Nephron progenitor cell (in vitro differentiated cells): ENCODE measurements around the gene PSEN1.
"Not testable (repeated sequence)": the region's sequence is repeated elsewhere in the genome, so short reads cannot be mapped to it uniquely, and the experiment has no call there.

Experiments used
- DNase-seq: peaks from one replicate; pipeline ENCODE4 v3.0.0; 2021
- H3K27ac Mint-ChIP-seq: 2 replicates; pipeline ENCODE4 v1.8.0; 2021; ENCODE audit warnings: mild to moderate bottlenecking, moderate library complexity, mixed read lengths
- H3K27me3 Mint-ChIP-seq: 2 replicates; pipeline ENCODE4 v1.8.0; 2021; ENCODE audit warnings: mild to moderate bottlenecking, low read depth, mixed read lengths; ENCODE audit not compliant: poor library complexity
- H3K36me3 Mint-ChIP-seq: 2 replicates; pipeline ENCODE4 v1.8.0; 2021; ENCODE audit warnings: low read depth, mixed read lengths
- H3K4me1 Mint-ChIP-seq: 2 replicates; pipeline ENCODE4 v1.8.0; 2021; ENCODE audit warnings: mixed read lengths
- H3K4me3 Mint-ChIP-seq: 2 replicates; pipeline ENCODE4 v1.8.0; 2021; ENCODE audit warnings: mild to moderate bottlenecking, moderate library complexity, mixed read lengths
- H3K9me3 Mint-ChIP-seq: 2 replicates; pipeline ENCODE4 v1.8.0; 2021; ENCODE audit warnings: mild to moderate bottlenecking, moderate library complexity, mixed read lengths
- TF ChIP-seq, protein P1 (sequence below): fragments of 200-600 bp; sonication (generic); IDR thresholded peaks from 2 replicates; pipeline ENCODE4 v1.5.0; 2021; ENCODE audit warnings: antibody characterized with exemption

PSEN1 gene

DNA sequence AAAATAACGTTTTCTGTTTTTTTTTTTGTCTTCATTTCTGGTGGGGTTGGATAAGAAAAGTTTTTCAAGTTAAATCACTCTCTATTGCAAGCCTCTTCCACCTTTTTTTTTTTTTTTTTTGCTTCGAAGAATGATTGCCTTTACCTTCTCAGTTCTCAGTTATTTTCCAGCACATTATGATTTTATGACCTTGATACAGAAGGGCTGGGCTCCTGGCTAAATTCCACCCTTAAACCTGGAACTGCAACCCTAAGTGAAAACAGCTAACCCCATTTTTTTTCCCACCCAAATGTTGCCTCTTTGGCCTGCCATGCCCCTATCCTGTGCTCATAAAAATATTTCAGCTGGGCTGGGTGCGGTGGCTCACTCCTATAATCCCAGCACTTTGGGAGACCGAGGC is 31.4 kb downstream of the PSEN1 start:
- DNase-seq, result no peak
- H3K9me3 Mint-ChIP-seq, result no peaks in the 10 kb centered on the region
- H3K4me1 Mint-ChIP-seq, result no peaks in the 10 kb centered on the region
- H3K27me3 Mint-ChIP-seq, result no peaks in the 10 kb centered on the region
- H3K4me3 Mint-ChIP-seq, result no peak overlapping the region
- TF ChIP-seq, protein P1, sequence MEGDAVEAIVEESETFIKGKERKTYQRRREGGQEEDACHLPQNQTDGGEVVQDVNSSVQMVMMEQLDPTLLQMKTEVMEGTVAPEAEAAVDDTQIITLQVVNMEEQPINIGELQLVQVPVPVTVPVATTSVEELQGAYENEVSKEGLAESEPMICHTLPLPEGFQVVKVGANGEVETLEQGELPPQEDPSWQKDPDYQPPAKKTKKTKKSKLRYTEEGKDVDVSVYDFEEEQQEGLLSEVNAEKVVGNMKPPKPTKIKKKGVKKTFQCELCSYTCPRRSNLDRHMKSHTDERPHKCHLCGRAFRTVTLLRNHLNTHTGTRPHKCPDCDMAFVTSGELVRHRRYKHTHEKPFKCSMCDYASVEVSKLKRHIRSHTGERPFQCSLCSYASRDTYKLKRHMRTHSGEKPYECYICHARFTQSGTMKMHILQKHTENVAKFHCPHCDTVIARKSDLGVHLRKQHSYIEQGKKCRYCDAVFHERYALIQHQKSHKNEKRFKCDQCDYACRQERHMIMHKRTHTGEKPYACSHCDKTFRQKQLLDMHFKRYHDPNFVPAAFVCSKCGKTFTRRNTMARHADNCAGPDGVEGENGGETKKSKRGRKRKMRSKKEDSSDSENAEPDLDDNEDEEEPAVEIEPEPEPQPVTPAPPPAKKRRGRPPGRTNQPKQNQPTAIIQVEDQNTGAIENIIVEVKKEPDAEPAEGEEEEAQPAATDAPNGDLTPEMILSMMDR, result no peak
- peaks cover 62% of the 10 kb centered on the region for H3K36me3 Mint-ChIP-seq
- H3K27ac Mint-ChIP-seq, result no peak overlapping the region

DNA sequence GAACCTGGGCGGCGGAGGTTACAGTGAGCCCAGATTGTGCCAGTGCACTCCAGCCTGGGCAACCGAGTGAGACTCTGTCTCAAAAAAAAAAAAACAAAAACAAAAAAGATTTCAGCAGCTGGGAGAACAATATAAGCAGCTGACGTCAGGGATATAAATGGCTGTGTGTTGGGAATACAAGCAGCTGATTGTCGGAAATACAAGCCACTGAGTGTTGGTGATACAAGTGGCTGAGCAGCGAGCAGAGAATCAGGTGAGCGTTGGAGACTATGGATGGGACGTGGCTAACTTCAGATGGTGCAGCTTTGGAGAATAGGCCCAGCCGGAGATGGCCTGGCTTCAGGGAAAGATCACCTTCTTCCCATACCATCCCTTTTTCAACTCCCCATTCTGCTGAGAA is 32.0 kb downstream of the PSEN1 start:
- H3K9me3 Mint-ChIP-seq, result no peaks in the 10 kb centered on the region
- no peaks in the 10 kb centered on the region for H3K27me3 Mint-ChIP-seq
- no peak overlapping the region for H3K4me3 Mint-ChIP-seq
- peaks cover 62% of the 10 kb centered on the region for H3K36me3 Mint-ChIP-seq
- TF ChIP-seq, protein P1, result no peak
- H3K4me1 Mint-ChIP-seq, result no peaks in the 10 kb centered on the region
- H3K27ac Mint-ChIP-seq, result no peak overlapping the region
- DNase-seq, result no peak

DNA sequence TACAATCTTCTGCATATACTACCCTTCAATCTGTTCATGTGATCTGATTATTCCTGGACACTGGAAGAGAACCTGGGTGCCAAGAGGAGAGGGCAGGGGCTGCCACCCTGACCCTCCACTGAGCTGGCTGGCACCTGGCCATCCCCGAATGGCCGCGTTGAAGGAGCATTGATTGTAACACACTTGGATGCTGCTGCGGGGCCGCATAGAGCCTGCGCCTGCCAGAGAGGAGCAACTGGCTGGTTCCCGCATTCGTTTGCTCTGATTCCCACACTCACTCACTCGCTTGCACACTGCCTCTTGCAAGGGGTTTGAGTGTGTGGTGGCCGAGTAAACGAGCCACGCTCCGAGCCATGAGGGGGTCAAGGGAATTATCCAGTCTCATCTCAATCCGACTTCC is 32.4 kb downstream of the PSEN1 start:
- DNase-seq, result no peak
- Mint-ChIP-seq H3K9me3 (no peaks in the 10 kb centered on the region), H3K27me3 (no peaks in the 10 kb centered on the region), H3K4me3 (no peak overlapping the region), H3K36me3 (peaks cover 62% of the 10 kb centered on the region), H3K27ac (no peak overlapping the region), H3K4me1 (no peaks in the 10 kb centered on the region)
- TF ChIP-seq, protein P1, result no peak

DNA sequence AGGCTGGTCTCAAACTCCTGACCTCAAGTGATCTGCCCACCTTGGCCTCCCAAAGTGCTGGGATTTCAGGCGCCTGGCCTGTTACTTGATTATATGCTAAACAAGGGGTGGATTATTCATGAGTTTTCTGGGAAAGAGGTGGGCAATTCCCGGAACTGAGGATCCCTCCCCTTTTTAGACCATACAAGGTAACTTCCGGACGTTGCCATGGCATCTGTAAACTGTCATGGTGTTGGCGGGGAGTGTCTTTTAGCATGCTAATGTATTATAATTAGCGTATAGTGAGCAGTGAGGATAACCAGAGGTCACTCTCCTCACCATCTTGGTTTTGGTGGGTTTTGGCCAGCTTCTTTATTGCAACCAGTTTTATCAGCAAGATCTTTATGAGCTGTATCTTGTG is 33.5 kb downstream of the PSEN1 start:
- H3K27me3 Mint-ChIP-seq, H3K4me3 Mint-ChIP-seq, H3K4me1 Mint-ChIP-seq, DNase-seq, H3K27ac Mint-ChIP-seq, H3K9me3 Mint-ChIP-seq: not testable (repeated sequence)
- peaks cover 63% of the 10 kb centered on the region for H3K36me3 Mint-ChIP-seq

DNA sequence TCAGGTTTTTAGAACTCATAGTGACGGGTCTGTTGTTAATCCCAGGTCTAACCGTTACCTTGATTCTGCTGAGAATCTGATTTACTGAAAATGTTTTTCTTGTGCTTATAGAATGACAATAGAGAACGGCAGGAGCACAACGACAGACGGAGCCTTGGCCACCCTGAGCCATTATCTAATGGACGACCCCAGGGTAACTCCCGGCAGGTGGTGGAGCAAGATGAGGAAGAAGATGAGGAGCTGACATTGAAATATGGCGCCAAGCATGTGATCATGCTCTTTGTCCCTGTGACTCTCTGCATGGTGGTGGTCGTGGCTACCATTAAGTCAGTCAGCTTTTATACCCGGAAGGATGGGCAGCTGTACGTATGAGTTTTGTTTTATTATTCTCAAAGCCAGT is 34.4 kb downstream of the PSEN1 start:
- H3K9me3 Mint-ChIP-seq, result no peaks in the 10 kb centered on the region
- no peak for DNase-seq
- no peak overlapping the region for H3K4me3 Mint-ChIP-seq
- H3K4me1 Mint-ChIP-seq, result no peaks in the 10 kb centered on the region
- H3K36me3 Mint-ChIP-seq, result peaks cover 64% of the 10 kb centered on the region
- no peak overlapping the region for H3K27ac Mint-ChIP-seq
- no peaks in the 10 kb centered on the region for H3K27me3 Mint-ChIP-seq
- TF ChIP-seq, protein P1, result no peak

DNA sequence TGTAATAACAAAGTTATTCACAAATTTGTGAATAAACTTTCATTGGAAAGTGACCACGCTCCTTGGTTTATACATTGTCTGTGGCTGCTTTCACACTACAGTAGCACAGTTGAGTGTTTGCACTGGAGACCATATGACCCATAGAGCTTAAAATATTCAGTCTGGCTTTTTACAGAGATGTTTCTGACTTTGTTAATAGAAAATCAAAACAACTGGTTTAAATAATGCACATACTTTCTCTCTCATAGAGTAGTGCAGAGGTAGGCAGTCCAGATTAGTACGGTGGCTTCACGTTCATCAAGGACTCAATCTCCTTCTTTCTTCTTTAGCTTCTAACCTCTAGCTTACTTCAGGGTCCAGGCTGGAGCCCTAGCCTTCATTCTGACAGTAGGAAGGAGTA is 36.2 kb downstream of the PSEN1 start:
- Mint-ChIP-seq H3K4me1 (peaks cover 12% of the 10 kb centered on the region), H3K36me3 (peaks cover 75% of the 10 kb centered on the region), H3K27me3 (no peaks in the 10 kb centered on the region), H3K27ac (no peak overlapping the region), H3K9me3 (no peaks in the 10 kb centered on the region), H3K4me3 (no peak overlapping the region)
- TF ChIP-seq, protein P1, result no peak
- DNase-seq, result no peak
